Measurements from ENCODE around the gene SEC16B. TPM values are rescaled to one million over a fixed set of nuclear protein-coding genes. Genes with fewer than 3 reads are reported as not detected.

The SEC16B gene
- total and polyA plus RNA-seq, 9 of the 15 experiments (the other 6 are each of a cell fraction or from before 2014, with no cell fraction given) = not detected

- ATAC-seq = no peak
- H3K4me2 ChIP-seq (ENCODE audit: insufficient read depth, low read length) = no peak overlapping the region
- no peak overlapping the region for H3K4me3 ChIP-seq
- in situ Hi-C loops (cut with MboI) = loop anchor here (5.0 kb wide), 1 partner anchor 1042 kb away; no protein-coding TSS in a partner anchor
- BruUV-seq (replicated peaks) = no TSS peak
- no peaks in the 10 kb centered on the region for H4K20me1 ChIP-seq (replicated peaks; ENCODE audit: control insufficient read depth, insufficient read depth, low read length)
- DNase-seq (ENCODE audit: extremely low read depth in 1 of 4, low spot score in 3 of 4) = no peak
- no peaks in the 10 kb centered on the region for H3K9me1 ChIP-seq (ENCODE audit: control insufficient read depth, insufficient read depth, low read length)
- POLR2A ChIA-PET = interaction anchor here (0.6 kb wide), 1 partner anchor 24 kb away, joined by 3 read pairs; no protein-coding TSS in a partner anchor
- H3K27ac ChIP-seq (ENCODE audit: extremely low read depth, low read depth, low read length) = no peak overlapping the region
- no peaks in the 10 kb centered on the region for H3K79me2 ChIP-seq (ENCODE audit: control insufficient read depth, insufficient read depth, low read length)
- TF ChIP-seq, protein P1, sequence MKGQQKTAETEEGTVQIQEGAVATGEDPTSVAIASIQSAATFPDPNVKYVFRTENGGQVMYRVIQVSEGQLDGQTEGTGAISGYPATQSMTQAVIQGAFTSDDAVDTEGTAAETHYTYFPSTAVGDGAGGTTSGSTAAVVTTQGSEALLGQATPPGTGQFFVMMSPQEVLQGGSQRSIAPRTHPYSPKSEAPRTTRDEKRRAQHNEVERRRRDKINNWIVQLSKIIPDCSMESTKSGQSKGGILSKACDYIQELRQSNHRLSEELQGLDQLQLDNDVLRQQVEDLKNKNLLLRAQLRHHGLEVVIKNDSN (CRISPR knock-in tag; IDR thresholded peaks at IDR 0.05) = no peak
- TF ChIP-seq CBFB (CRISPR knock-in tag; IDR thresholded peaks at IDR 0.05) = no peak
- no peak for TF ChIP-seq E2F8 (IDR thresholded peaks at IDR 0.05; ENCODE audit: low read depth, partially characterized antibody)
- no peak for TF ChIP-seq RBM39 (optimal IDR thresholded peaks at IDR 0.05; ENCODE audit: low read depth, low read length)
- TF ChIP-seq CREM (IDR thresholded peaks at IDR 0.05; ENCODE audit: low read depth) = no peak
- no peak for TF ChIP-seq MCM7 (IDR thresholded peaks at IDR 0.05)
- no peak for TF ChIP-seq NR2F6 (CRISPR knock-in tag; IDR thresholded peaks at IDR 0.05)
- no peak for TF ChIP-seq PPARD (CRISPR knock-in tag; IDR thresholded peaks at IDR 0.05)
- no peak for TF ChIP-seq TEAD1 (CRISPR knock-in tag; IDR thresholded peaks at IDR 0.05)
- TF ChIP-seq HINFP (tag; conservative IDR thresholded peaks at IDR 0.05; ENCODE audit: low read depth) = no peak
- no peak for TF ChIP-seq LEF1 (IDR thresholded peaks at IDR 0.05)
- TF ChIP-seq, protein P2, sequence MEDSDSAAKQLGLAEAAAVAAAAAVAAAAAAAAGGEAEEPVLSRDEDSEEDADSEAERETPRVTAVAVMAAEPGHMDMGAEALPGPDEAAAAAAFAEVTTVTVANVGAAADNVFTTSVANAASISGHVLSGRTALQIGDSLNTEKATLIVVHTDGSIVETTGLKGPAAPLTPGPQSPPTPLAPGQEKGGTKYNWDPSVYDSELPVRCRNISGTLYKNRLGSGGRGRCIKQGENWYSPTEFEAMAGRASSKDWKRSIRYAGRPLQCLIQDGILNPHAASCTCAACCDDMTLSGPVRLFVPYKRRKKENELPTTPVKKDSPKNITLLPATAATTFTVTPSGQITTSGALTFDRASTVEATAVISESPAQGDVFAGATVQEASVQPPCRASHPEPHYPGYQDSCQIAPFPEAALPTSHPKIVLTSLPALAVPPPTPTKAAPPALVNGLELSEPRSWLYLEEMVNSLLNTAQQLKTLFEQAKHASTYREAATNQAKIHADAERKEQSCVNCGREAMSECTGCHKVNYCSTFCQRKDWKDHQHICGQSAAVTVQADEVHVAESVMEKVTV (CRISPR knock-in tag; IDR thresholded peaks at IDR 0.05) = no peak
- TF ChIP-seq EP400 (IDR thresholded peaks at IDR 0.05) = no peak
- no peak for TF ChIP-seq GTF2B (IDR thresholded peaks at IDR 0.05; ENCODE audit: extremely low read depth, insufficient read length)
- no peak for TF ChIP-seq SREBF1 (IDR thresholded peaks at IDR 0.05; ENCODE audit: borderline replicate concordance, low read depth, low read length)
- TF ChIP-seq ZNF232 (CRISPR knock-in tag; IDR thresholded peaks at IDR 0.05) = no peak
- no peak overlapping the region for H2AFZ ChIP-seq (ENCODE audit: low read depth, low read length)
- CTCF ChIA-PET (ENCODE audit: low intra/inter-chr PET ratio) = no interaction called here
- no peak overlapping the region for H3K9ac ChIP-seq (ENCODE audit: insufficient read depth in 1 of 2, low read depth in 2 of 2, low read length in 2 of 2)
- 0% methylated on average over 2 of the region's 2 CpGs for WGBS (ENCODE audit: insufficient coverage, low coverage, missing lambda C conversion rate)
- no peak for FAIRE-seq
- H3K4me1 ChIP-seq (replicated peaks in 1 of 2; ENCODE audit: control insufficient read depth in 2 of 2, insufficient read depth in 2 of 2, low read length in 2 of 2) = no peaks in the 10 kb centered on the region
- intact Hi-C loops (cut with micrococcal nuclease) = no loop called here
- no peaks in the 10 kb centered on the region for H3K27me3 ChIP-seq (ENCODE audit: control insufficient read depth in 2 of 2, insufficient read depth in 2 of 2, low read length in 2 of 2)
- no peaks in the 10 kb centered on the region for H3K36me3 ChIP-seq (ENCODE audit: control insufficient read depth, insufficient read depth, low read length)
- no peaks in the 10 kb centered on the region for H3K9me3 ChIP-seq (replicated peaks; ENCODE audit: control insufficient read depth, insufficient read depth, low read depth, low read length)
Measured at GRCh38 chr1:177954076-177954475, 15.8 kb downstream of the SEC16B start.

All from K562 (cell line).